Activated effector memory CD4-positive, alpha-beta T cell treated with anti-CD3 and anti-CD28 coated beads, Interleukin-2, amount 50 U/mL, for 16 hours (primary cell): ENCODE measurements around the gene ARVCF.

Experiments
- DNase-seq: peaks from one replicate; pipeline ENCODE4 v3.0.0-alpha.2; 2020

ARVCF gene

DNA sequence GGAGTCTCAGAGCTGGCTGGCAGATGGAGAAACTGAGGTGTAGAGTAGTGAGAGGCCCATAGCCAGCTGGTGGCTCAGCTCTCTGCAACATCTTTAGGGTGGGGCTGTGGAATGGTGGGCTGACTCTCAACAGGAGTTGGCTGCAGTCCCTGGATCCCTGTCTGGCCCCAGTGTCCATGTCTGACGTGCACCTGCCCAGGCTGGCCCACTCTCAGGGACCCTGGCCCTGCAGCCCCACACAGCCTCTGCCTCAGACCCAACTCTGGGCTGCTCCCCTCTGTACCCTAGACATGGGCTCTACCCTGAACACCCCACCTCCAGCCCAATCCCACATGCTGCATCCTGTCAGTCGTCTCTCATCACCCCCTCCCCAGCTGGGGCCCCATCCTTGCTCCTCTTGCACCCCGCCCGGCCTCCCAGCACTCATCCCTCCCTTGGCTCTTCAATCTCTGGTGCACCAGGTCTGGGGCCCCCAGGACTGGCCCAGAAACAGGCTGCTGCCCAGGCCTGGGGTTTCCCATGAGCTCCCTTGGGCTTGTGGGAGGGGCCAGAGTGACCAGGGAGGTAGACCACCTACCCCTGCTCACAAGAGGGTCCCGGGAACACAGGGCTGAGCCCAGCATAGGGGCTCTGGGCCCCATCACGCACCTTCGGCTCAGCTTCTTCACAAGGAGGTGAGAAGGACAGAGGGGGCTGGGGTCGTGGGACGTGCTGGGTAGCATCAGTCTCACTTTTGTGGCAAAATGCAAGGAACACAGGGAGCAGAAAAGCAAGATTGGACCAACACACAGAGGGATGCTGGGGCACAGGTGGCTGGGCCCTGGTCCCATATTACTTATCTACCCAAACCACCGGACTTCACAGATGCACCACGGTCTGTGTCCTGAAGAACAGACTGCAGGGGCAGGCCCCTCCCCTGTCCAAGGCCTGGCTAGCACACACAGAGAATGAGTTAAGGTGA lies 31.5 kb downstream of the ARVCF start:
- DNase-seq, result no peak

DNA sequence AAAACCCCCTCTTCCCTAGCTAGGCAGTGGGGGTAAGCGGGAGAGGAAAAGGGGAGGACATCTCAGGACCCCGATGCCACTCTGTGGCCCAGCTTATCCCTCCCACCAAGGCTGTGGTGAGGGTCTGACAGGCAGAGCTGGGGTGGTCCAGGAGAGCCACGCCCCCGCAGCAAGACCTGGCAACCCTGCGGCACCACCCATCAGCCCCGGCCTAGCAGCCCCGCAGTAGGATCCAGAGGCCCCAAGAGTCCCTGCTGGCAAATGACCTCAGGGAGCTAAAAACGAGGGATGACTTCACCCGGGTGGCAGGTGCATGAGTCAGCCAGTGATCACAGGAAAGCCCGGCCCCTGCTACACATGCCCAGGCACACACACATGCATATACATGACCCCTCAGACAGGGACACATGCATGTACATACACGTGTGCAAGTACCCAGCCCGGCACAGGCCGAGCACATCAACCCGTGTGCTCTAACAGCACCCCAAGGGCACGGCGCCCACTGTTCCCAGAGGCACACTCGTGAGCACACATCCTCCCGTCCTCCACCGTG lies 32.3 kb downstream of the ARVCF start:
- no peak for DNase-seq

- DNase-seq, result no peak
These were observed 32.9 kb downstream of the ARVCF start for GRCh38 chr22:19983741-19984140.

DNA sequence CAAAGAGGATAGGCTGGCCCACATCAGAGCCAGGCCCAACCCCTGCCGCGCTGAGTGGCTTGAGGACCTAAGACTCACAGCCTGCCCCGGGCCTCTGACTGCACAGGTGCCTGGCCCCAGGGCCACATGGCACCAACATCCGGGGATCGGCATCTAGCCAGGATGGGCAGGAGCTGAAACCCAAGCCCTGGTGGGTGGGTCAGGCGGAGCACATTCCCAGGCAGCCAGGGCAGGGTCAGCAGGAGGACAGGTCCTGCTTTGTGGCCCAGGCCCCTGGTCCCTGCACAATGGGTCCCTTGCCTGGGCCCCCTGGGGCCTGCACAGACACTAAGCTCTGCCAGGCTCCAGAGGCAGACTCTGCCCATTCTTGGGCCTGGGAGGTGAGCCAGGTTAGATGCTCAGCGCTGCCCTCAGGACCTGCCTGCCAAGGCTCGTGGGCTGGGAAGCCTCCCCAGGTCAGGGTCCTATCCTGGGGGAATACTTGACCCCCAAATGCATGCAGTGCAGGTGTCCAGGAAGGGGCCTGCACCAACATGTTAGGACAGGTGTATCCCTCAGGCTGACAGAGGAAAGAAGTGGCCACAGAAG lies 33.5 kb downstream of the ARVCF start:
- DNase-seq, result no peak

- DNase-seq, result no peak
These were observed 34.4 kb downstream of the ARVCF start for GRCh38 chr22:19981961-19982920.

DNA sequence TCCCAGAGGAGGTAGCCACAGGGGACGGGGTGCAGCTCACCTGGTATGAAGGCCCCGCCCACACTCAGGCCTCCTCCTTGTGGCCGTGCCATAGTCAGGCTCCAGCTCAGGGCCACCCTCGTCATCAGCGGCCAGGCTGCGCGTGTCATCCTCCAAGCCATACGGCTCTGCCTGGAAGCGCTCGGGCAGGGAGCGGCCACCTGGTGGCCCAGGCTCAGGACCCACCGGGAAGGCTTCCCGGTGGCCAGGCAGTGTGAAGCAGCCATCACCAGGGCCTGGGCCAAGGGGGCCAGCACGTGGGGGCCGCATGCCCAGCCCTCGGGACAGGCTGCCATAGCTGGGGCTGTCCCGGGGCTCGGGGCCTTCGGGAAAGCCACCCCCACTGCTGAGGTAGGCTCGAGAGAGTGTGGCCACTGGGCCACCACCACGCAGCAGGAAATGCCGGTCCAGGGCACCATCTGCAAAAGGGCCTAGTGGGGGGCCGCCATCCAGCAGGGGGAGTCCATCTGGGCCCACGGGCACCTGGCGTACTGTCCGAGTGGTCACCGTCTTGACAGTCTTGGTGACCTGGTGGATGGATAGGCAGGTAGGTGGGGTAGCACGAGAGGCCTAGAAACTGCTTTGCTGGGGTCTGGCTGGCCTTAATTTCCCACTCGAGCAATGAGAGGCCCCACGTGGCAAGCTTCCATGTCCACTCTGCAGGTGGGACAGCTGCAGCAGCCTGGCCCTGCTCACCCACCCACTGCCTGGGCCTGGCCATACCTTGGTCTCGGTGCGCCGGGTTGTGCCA lies 35.3 kb downstream of the ARVCF start:
- DNase-seq, result no peak

GRCh38 chr22:19980766-19981165 lies 35.9 kb downstream of the ARVCF start:
- no peak for DNase-seq

DNA sequence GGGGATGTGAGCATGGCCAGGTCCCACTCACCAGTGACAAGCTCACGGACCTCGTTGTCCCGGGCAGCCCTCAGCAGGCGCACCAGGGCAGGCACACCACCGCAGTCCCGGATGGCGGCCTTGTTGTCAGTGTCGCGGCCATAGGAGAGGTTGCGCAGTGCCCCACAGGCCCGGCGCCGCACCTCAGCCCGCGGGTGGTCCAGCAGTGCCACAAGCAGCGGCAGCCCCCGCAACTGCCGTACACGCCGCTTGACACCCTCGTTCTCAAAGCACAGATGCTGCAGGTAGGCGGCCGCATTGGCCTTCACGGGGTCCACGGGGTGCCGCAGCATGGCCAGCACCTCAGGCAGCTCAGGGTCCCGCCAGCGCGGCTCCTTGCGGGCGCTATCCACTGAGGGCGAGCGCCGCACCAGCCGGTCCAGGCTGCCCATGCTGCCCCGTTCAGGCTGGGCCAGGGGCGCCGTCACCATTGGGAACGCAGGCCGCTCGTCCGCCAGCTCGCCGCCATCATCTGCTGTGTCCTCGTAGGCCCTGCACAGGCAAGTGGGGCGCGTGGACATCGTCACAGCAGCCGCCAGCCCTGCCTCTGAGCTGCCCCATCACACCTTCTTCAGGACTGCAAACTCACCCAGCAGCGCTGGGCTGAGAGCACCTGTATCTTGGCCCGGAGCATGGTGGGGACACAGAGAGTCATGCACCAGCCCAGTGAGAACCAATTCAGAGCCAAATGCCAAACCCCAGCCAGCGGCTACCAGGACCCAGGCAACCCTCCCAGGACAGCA lies 36.7 kb downstream of the ARVCF start:
- no peak for DNase-seq

GRCh38 chr22:19978748-19979147 lies 37.9 kb downstream of the ARVCF start:
- no peak for DNase-seq

DNA sequence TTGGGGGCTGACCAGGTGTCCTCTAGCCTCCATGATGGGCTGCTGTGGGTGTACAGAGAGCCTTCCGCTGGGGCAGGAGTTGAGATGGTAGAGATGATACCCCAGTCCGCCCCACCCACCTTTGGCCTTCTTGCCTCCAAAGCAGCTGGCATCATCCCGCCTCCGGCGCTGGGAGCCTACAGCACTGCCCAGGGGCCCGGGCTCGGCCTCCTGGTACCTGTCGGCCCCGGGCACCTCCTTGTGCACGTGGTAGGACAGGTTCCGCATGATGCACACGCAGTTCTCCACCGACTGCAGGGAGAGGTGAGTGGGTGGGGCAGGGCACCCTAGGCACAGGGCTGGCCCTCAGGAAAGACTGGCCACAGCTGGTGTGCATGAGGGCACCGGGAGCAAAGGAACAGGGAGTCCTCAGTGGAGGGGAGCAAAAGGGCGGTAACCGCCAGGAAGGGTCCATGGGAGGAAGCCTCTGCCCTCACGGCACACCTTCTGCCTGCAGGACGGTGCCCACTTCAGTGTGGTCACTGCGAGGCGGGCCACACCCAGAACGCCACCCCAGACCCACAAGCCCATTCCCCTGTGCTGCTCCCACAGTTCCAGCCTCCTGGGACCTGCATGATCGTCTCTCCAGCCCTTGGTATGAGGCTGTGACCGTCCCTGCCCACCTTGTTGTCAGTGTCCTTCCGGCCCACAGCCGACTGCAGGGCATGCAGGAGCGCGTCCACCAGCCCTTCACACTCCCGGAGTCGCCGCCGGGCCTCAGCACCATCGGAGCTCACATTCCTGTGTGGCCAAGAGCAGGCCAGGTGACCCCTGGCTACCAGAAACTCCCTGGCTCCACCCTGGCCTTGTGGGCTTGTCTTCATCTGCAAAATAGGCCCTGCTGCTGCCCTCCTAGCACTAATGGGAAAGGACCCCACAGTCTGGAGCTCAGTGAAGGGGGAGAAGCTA lies 39.1 kb downstream of the ARVCF start:
- no peak for DNase-seq

DNA sequence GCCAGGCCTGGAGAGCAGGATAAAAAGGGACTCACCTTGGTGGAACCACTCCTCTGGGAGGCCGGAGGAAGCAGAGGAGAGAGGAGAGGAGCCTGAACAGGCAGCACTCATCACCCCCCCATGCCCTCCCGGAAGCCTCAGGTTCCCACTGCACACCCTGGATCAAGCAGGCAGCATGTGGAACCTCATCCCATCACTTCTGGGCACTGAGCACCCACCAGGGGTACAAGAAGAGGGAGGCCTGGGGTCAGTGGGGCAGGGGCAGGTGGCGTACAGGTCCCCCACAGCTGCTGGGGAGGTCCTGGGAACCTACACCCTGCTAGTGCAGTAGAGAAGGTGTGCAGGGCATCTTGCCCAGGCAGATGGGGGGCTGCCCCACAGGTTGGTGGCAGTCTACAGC lies 40.0 kb downstream of the ARVCF start:
- no peak for DNase-seq

GRCh38 chr22:19975707-19976035 lies 41.0 kb downstream of the ARVCF start:
- no peak for DNase-seq

DNA sequence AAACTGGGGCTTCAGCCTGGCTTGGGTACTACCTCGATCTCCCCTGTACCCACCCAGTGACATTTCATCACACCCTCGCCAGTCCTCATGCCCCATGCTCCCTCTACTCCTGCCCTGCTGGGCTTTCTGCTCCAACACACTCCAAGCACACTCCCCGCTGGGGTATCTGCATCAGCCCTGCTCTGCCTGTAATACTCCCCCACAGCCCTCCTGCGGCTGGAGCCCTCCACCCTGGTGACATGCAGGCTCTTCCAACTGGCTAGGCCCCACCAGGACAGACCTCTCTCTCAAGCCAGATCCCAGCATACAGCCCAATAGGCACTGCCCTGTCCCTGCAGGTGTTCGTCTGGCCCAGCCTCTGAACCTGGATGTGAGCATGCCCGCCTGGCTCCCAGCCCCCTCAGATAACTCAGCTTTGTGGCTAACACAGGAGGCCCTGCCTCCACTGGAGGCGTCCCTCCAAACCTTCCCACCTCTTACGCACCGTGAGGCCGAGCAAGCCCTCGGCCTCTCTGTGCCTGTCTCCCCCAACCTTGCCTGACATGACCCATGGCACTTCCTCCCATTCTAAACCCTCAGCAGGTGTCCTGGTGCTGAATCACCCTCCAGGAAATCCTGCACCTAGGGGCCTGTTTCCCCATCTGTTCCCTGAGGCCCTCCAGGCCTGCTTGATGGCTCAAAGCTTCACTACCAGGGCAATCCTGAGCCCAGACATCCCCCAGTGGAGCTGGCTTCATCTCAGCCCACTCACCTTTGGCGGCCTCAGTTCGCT lies 41.5 kb downstream of the ARVCF start:
- DNase-seq, result no peak

DNA sequence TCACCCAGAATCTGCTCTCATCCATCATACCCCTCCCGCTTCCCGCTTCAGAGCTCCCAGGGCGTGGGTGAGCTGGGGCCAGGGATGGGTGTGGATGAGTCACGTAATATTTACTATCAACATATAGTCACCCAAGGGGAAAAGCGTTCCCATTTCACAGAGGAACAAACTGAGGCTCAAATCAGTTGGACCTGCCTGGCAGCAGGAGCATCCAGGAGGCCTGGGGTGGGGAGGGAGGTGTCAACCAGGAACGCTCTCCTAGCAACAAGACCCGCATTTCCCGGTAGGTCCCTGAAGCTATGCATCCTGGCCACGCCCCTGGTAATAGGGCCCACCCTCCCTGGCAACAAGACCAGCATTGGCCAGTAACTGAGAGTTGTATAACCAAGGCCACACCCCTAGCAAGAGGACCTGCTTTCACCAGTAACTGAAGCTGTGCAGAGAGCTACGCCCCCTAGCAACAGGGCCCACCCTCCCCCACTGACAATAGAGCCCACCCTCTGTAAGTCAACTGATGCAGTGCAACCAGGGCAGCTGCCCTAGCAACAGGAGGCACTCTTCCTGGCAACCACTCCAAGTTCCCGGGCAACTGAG lies 42.3 kb downstream of the ARVCF start:
- DNase-seq, result no peak

- DNase-seq, result no peak
These were observed 42.9 kb downstream of the ARVCF start for GRCh38 chr22:19973551-19974267.

DNA sequence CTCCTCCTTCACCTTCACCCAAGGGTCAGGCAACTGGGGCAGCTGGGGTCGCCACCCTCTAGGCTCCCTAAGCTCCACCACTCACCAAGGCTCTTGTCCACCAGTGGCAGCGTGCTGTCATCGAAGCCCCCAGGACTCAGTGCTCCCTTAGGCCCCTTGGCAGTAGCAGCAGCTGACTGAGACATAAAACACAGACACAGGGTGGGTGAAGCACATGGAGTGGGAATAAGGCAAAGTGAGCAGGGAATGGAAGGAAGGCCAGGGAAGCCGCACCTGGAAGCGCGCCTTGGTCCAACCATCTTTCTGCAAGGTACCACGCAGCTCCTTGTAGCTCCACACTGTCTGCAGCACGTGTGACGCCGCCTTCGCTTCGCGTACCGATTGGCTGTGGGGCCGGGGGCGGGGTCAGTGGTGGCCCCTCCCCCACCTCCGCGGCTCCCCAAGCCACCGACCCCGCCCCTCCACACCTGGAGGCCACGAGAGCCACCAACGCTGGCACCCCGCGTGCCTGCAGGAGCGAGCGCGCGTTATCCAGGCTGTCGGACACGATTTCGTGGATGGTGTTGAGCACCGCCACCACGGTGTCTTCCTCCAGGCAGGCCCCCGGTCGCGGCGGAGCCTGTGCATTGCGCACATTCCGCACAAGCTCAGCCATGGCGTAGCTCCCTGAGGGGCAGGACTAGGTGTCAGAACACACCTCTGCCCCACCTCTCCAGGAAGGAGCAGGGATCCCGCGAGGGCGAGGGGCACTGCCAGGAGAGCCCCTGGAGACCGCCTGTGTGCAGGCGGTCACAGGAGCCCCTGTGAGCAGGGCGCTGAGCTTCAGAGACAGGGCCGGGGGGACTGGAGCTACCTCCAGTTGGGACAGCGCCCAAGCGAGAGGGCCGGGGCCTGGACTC lies 43.7 kb downstream of the ARVCF start:
- DNase-seq, result no peak

GRCh38 chr22:19972251-19972650 lies 44.4 kb downstream of the ARVCF start:
- no peak for DNase-seq
